SU-DHL-6 (cell line): ENCODE data around the gene HSPB3.
A peak's percentile ranks its signal among the peaks of the same experiment; 100 is the strongest.

Experiments
- H2AFZ ChIP-seq: fragments of 200-600 bp; sonication (generic); 2 replicates; pipeline ENCODE4 v1.6.1; 2014; ENCODE audit warnings: low read depth, mild to moderate bottlenecking, moderate library complexity, mixed read lengths, antibody characterized with exemption, low read length; ENCODE audit not compliant: severe bottlenecking
- H3F3A ChIP-seq: fragments of 200-600 bp; shearing (Covaris generic); 2 replicates; pipeline ENCODE4 v1.6.0; 2016; ENCODE audit warnings: antibody characterized with exemption, mild to moderate bottlenecking; ENCODE audit not compliant: insufficient read depth
- H3K27ac ChIP-seq: fragments of 200-600 bp; sonication (generic); 2 replicates; pipeline ENCODE4 v1.5.1; 2016; ENCODE audit warnings: low read depth, mild to moderate bottlenecking, low read length, moderate library complexity, mixed read lengths
- H3K27me3 ChIP-seq: fragments of 200-600 bp; sonication (generic), shearing (Covaris generic); 2 replicates; pipeline ENCODE4 v1.6.0; 2014; ENCODE audit warnings: mild to moderate bottlenecking, low read length
- H3K36me3 ChIP-seq: fragments of 200-600 bp; sonication (generic); 2 replicates; pipeline ENCODE4 v1.6.1; 2014; ENCODE audit warnings: mild to moderate bottlenecking, low read length, mixed read lengths
- H3K4me2 ChIP-seq: fragments of 300-600, 200-600 bp; shearing (Covaris generic), sonication (generic); 2 replicates; pipeline ENCODE4 v1.6.0; 2014; ENCODE audit warnings: low read length, low read depth, mild to moderate bottlenecking; ENCODE audit not compliant: poor library complexity, severe bottlenecking
- H3K4me3 ChIP-seq: fragments of 200-600 bp; sonication (generic); 2 replicates; pipeline ENCODE4 v1.5.1; 2014; ENCODE audit warnings: antibody characterized with exemption, low read length, mild to moderate bottlenecking, mixed read lengths; ENCODE audit not compliant: insufficient read depth, poor library complexity, severe bottlenecking
- H3K79me2 ChIP-seq: fragments of 200-600 bp; sonication (generic); 2 replicates; pipeline ENCODE4 v1.6.1; 2014; ENCODE audit warnings: mild to moderate bottlenecking, low read length, moderate library complexity; ENCODE audit not compliant: insufficient read depth
- H3K9ac ChIP-seq: fragments of 200-600 bp; sonication (generic); 2 replicates; pipeline ENCODE4 v1.7.0; 2014; ENCODE audit warnings: mild to moderate bottlenecking, low read length
- H3K9me2 ChIP-seq: fragments of 200-600 bp; sonication (generic); replicated peaks from 2 replicates; pipeline ENCODE4 v1.6.1; 2014; ENCODE audit warnings: low read length; ENCODE audit not compliant: insufficient read depth
- H3K9me3 ChIP-seq: fragments of 200-600 bp; sonication (generic); 2 replicates; pipeline ENCODE4 v1.6.1; 2014; ENCODE audit warnings: low read length, mixed read lengths; ENCODE audit not compliant: insufficient read depth
- H4K20me1 ChIP-seq: fragments of 200-600 bp; sonication (generic); 2 replicates; pipeline ENCODE4 v1.6.1; 2014; ENCODE audit warnings: low read depth, mild to moderate bottlenecking, antibody characterized with exemption, low read length, moderate library complexity, mixed read lengths
- EZH2phosphoT487 ChIP-seq: fragments of 200-600 bp; sonication (generic), shearing (Covaris generic); conservative IDR thresholded peaks from 2 replicates; pipeline ENCODE4 v1.6.1; 2018; ENCODE audit warnings: mild to moderate bottlenecking, antibody characterized with exemption, low read length, moderate library complexity, mixed read lengths
- TF ChIP-seq, protein P1 (sequence below): fragments of 200-600 bp; sonication (generic); IDR thresholded peaks from one replicate; pipeline ENCODE4 v1.5.1; 2017; ENCODE audit warnings: antibody characterized with exemption, mild to moderate bottlenecking, low read length, moderate library complexity; ENCODE audit not compliant: insufficient read depth, poor library complexity, severe bottlenecking

HSPB3 gene

DNA sequence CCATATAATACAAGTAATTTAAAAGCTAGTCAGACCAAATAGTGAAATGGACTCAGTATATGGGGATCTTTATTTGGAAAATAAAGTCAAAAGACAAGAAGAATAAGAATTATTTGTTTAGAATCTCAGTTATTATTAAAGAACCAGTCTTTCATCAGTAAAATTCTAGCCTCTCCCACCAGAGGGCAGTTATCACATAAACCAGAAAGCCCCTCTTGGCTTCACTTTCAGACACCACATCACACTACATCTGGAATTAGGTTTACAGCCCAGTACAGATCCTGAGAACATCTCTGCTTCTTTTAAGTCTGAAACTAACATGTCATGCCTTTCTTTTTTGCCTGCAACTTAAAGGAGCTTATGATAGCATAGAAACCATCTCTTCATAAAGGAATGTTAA, 12.2 kb upstream of the HSPB3 start:
- TF ChIP-seq EZH2phosphoT487 = no peak
- TF ChIP-seq, protein P1, sequence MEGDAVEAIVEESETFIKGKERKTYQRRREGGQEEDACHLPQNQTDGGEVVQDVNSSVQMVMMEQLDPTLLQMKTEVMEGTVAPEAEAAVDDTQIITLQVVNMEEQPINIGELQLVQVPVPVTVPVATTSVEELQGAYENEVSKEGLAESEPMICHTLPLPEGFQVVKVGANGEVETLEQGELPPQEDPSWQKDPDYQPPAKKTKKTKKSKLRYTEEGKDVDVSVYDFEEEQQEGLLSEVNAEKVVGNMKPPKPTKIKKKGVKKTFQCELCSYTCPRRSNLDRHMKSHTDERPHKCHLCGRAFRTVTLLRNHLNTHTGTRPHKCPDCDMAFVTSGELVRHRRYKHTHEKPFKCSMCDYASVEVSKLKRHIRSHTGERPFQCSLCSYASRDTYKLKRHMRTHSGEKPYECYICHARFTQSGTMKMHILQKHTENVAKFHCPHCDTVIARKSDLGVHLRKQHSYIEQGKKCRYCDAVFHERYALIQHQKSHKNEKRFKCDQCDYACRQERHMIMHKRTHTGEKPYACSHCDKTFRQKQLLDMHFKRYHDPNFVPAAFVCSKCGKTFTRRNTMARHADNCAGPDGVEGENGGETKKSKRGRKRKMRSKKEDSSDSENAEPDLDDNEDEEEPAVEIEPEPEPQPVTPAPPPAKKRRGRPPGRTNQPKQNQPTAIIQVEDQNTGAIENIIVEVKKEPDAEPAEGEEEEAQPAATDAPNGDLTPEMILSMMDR = peak; percentile 38
- H3K79me2 ChIP-seq = no peaks in the 10 kb centered on the region
- no peak overlapping the region for H3K4me3 ChIP-seq
- no peaks in the 10 kb centered on the region for H3F3A ChIP-seq
- no peak overlapping the region for H3K27ac ChIP-seq
- no peaks in the 10 kb centered on the region for H4K20me1 ChIP-seq
- H3K9ac ChIP-seq = no peak overlapping the region
- no peak overlapping the region for H3K4me2 ChIP-seq
- H3K36me3 ChIP-seq = no peaks in the 10 kb centered on the region
- H2AFZ ChIP-seq = no peak overlapping the region
- H3K27me3 ChIP-seq = no peaks in the 10 kb centered on the region
- no peaks in the 10 kb centered on the region for H3K9me3 ChIP-seq
- no peaks in the 10 kb centered on the region for H3K9me2 ChIP-seq

DNA sequence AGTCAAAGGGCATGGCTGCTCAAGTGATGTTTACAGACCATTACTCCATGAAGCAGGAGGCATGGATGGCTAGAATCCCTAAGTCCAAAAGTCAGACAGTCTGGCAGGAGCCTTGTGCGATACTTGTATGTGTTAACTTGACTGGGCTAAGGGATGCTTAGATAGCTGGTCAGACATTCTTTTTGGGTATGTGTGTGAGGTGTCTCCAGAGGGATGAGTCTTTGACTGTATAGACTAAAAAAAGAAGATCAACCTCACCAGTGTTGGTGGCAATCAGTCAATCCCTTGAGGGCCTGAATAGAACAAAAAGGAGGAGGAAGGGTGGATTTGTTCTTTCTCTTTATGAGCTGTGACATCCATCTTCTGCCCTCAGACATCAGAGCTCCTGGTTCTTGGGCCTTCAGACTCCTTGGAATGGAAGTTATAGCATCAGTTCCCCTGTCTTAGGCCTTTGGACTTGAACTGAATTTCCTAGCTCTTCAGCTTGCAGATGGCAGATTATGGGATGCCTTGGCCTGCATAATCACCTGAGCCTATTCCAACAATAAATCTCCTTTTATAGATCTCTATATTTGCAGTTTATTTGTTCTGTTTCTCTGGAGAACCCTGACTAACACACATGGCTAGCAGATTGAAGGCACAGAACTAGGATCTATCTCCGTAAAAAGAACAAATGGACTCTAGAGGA, 9.7 kb upstream of the HSPB3 start:
- Histone ChIP-seq H2AFZ (no peak overlapping the region), H3K4me3 (no peak overlapping the region), H3K9me2 (no peaks in the 10 kb centered on the region), H3K27me3 (no peaks in the 10 kb centered on the region), H3K27ac (no peak overlapping the region), H3K4me2 (no peak overlapping the region), H3K9ac (no peak overlapping the region), H3F3A (no peaks in the 10 kb centered on the region), H3K79me2 (no peaks in the 10 kb centered on the region), H3K9me3 (no peaks in the 10 kb centered on the region), H4K20me1 (no peaks in the 10 kb centered on the region), H3K36me3 (no peaks in the 10 kb centered on the region)
- TF ChIP-seq, protein P1 = no peak
- no peak for TF ChIP-seq EZH2phosphoT487

DNA sequence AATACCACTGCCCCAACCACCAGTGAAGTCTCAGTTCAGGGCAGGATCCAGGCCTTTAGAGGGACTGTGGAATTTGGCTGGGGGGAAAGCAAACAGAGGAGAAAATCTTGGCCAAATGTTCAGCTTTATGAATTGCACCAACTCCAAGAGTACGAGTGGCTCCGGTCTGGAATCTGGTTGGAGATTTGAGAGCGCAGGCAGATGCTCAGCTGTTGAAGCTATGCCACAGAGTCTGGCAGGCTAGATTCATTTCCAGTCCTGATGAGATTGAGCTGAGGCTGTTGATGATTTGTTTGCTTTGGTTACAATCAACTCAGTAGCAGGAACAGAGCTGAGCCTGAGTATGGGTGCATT, 9.1 kb upstream of the HSPB3 start:
- H3K9me2 ChIP-seq = no peaks in the 10 kb centered on the region
- H3F3A ChIP-seq = no peaks in the 10 kb centered on the region
- H3K9me3 ChIP-seq = no peaks in the 10 kb centered on the region
- no peak overlapping the region for H3K9ac ChIP-seq
- TF ChIP-seq, protein P1 = no peak
- TF ChIP-seq EZH2phosphoT487 = no peak
- no peak overlapping the region for H2AFZ ChIP-seq
- H4K20me1 ChIP-seq = no peaks in the 10 kb centered on the region
- no peaks in the 10 kb centered on the region for H3K27me3 ChIP-seq
- no peaks in the 10 kb centered on the region for H3K79me2 ChIP-seq
- no peak overlapping the region for H3K4me2 ChIP-seq
- no peaks in the 10 kb centered on the region for H3K36me3 ChIP-seq
- H3K4me3 ChIP-seq = no peak overlapping the region
- H3K27ac ChIP-seq = no peak overlapping the region
